GM13977 (cell line): ENCODE results near the gene SORBS2.

ENCODE experiments used
- DNase-seq: peaks from one replicate; pipeline ENCODE4 v3.0.0; 2012; ENCODE audit warnings: low spot score
- CTCF ChIP-seq: IDR thresholded peaks from 2 replicates; pipeline ENCODE4 v1.5.1; 2012; ENCODE audit warnings: mild to moderate bottlenecking, control low read depth; ENCODE audit not compliant: insufficient read depth; ENCODE audit errors: extremely low read depth, missing control alignments
- in situ Hi-C: fragments of 300-500 bp; cut with MboI; formaldehyde crosslinking; loops from one replicate; pipeline ENCODE4 v1.12.0; 2022; ENCODE audit warnings: low sequenced_read_pairs, low pct_unique_long_range_greater_than_20kb, mixed read lengths, inconsistent platforms; ENCODE audit not compliant: unreplicated experiment

Gene SORBS2

GRCh38 chr4:185779517-185779916 lies 32.5 kb downstream of the SORBS2 start:
- in situ Hi-C loops: no loop called here
- DNase-seq: no peak
- TF ChIP-seq CTCF: no peak

GRCh38 chr4:185778307-185778706 lies 33.7 kb downstream of the SORBS2 start:
- DNase-seq: no peak
- in situ Hi-C loops: no loop called here
- no peak for TF ChIP-seq CTCF

DNA sequence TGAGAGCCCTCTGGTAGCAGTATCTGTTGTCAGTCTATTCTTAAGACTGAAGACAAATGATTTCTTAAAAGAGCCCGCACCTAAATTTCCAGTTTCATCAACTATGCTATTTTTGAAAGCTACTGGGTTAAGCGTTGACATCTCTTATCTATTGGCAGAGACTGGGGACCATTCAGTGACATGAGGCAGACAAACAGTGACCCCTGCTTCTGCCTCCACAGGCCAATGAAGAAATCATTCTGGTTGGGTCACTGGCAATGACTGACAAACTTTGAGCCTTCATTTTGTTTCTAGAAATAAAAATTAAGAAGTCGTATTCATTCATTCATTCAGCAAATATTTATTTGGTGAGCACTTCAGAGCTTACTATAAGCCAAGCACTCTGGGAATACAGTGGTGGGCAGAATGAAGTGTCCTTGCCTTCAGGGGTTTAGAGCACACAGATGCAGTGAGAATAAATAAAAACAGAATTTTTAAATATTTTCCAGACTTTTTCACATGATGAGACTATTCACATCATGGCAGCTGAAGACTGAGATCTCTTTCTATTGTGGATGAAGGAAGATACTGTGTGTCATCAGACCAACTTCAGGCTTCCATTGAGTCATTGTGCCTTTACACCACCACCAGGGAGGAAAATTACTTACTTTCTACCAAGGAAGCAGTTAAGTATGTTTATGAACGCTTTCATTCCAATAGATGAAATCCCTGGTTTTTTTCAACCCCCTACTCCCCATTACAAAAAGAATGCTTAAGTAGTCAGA lies 36.0 kb downstream of the SORBS2 start:
- in situ Hi-C loops: no loop called here
- no peak for TF ChIP-seq CTCF
- DNase-seq: no peak

- DNase-seq: no peak
- TF ChIP-seq CTCF: no peak
- in situ Hi-C loops: no loop called here
These were observed 36.9 kb downstream of the SORBS2 start for GRCh38 chr4:185774845-185775680.

- in situ Hi-C loops: no loop called here
- no peak for TF ChIP-seq CTCF
- DNase-seq: no peak
These were observed 37.8 kb downstream of the SORBS2 start for GRCh38 chr4:185774131-185774653.

GRCh38 chr4:185773419-185773818 lies 38.6 kb downstream of the SORBS2 start:
- DNase-seq: no peak
- in situ Hi-C loops: no loop called here
- TF ChIP-seq CTCF: no peak
